Panc1 (cell line): ENCODE measurements around the gene SNX24. TPM values are rescaled to one million over a fixed set of nuclear protein-coding genes. Genes with fewer than 3 reads are reported as not detected.

Experiments used
- ATAC-seq: fragments of 200-7000 bp; cut with Tn5 transposase; 2 replicates; pipeline ENCODE4 v1.9.1; 2020; ENCODE audit warnings: mild to moderate bottlenecking, moderate library complexity
- BruUV-seq: library from RNA; stranded (reverse); fragments of 400-500 nt; replicated peaks from 2 replicates; lab custom pipeline; 2021; lab: Mats Ljungman, UMichigan
- CTCF ChIA-PET: fragments of 300-600 bp; sonication (Branson Sonifier 250); formaldehyde crosslinking; loops from one replicate; lab custom pipeline; 2022; ENCODE audit warnings: antibody characterized with exemption; lab: Charles Lee
- POLR2A ChIA-PET: fragments of 300-600 bp; sonication (Branson Sonifier 250); formaldehyde crosslinking; loops from one replicate; lab custom pipeline; 2022; ENCODE audit warnings: antibody characterized with exemption; lab: Charles Lee
- DNase-seq: peaks from one replicate; pipeline ENCODE4 v3.0.0-alpha.2; 2010; ENCODE audit warnings: low read depth, low spot score
- H3K27ac ChIP-seq: 2 replicates; pipeline ENCODE4 v1.5.1; 2011; ENCODE audit warnings: mild to moderate bottlenecking, low read length, inconsistent platforms
- H3K27me3 ChIP-seq: fragments of 200-500 bp; sonication (Bioruptor generic); 2 replicates; pipeline ENCODE4 v1.6.0; 2014; ENCODE audit warnings: low read length, inconsistent platforms; ENCODE audit not compliant: control insufficient read depth, insufficient read depth
- H3K36me3 ChIP-seq: fragments of 200-500 bp; sonication (Bioruptor generic); 2 replicates; pipeline ENCODE4 v1.5.1; 2014; ENCODE audit warnings: inconsistent platforms, mild to moderate bottlenecking, low read length, moderate library complexity; ENCODE audit not compliant: control insufficient read depth, insufficient read depth
- H3K4me1 ChIP-seq: 2 replicates; pipeline ENCODE4 v1.5.1; 2011; ENCODE audit warnings: inconsistent platforms, mild to moderate bottlenecking, low read length, moderate library complexity; ENCODE audit not compliant: control insufficient read depth, insufficient read depth
- H3K4me3 ChIP-seq, 2 experiments: 2 replicates each; pipeline ENCODE4 v1.5.1; 2011 to 2012; ENCODE audit warnings: low read depth in 2 of 2, low read length in 2 of 2, mild to moderate bottlenecking in 2 of 2, inconsistent platforms in 1 of 2, moderate library complexity in 1 of 2
- H3K9me3 ChIP-seq: fragments of 200-500 bp; sonication (Bioruptor generic); 2 replicates; pipeline ENCODE4 v1.5.1; 2014; ENCODE audit warnings: low read depth, mild to moderate bottlenecking, inconsistent platforms, low read length, moderate library complexity; ENCODE audit not compliant: control insufficient read depth, insufficient read depth
- POLR2AphosphoS5 ChIP-seq: IDR thresholded peaks from 2 replicates; pipeline ENCODE4 v1.6.1; 2012; ENCODE audit warnings: mild to moderate bottlenecking, low read depth, low read length, moderate library complexity
- SIN3A ChIP-seq: IDR thresholded peaks from 2 replicates; pipeline ENCODE4 v1.6.1; 2012; ENCODE audit warnings: low read depth, mild to moderate bottlenecking, low read length, moderate library complexity, borderline replicate concordance; ENCODE audit not compliant: insufficient read depth
- TCF7L2 ChIP-seq: IDR thresholded peaks from 2 replicates; pipeline ENCODE4 v1.6.1; 2011; ENCODE audit warnings: mild to moderate bottlenecking, low read depth, low read length, inconsistent platforms
- in situ Hi-C: cut with HindIII; loops from 2 replicates; pipeline ENCODE4 v1.10.0; 2016; ENCODE audit warnings: low sequenced_read_pairs, low pct_unique_long_range_greater_than_20kb
- intact Hi-C: fragments of 100-400 bp; cut with micrococcal nuclease; formaldehyde crosslinking; loops from one replicate; pipeline ENCODE4 v1.10.0; 2022; ENCODE audit not compliant: unreplicated experiment
- total RNA-seq: library from RNA; stranded (reverse); gene quantifications from one replicate; pipeline ENCODE4 v1.2.1, GENCODE V29; 2021; ENCODE audit not compliant: unreplicated experiment
- TF ChIP-seq, protein P1 (sequence below), 2 experiments: IDR thresholded peaks; 2 replicates each; pipeline ENCODE4 v1.6.1; 2011 to 2012; ENCODE audit warnings: low read depth in 2 of 2, control low read depth in 1 of 2, low read length in 1 of 2, mild to moderate bottlenecking in 1 of 2, moderate library complexity in 1 of 2; ENCODE audit not compliant: insufficient read depth in 1 of 2
- TF ChIP-seq, protein P2 (sequence below): fragments of 450-650 bp; IDR thresholded peaks from 2 replicates; pipeline ENCODE4 v1.5.1; 2017; ENCODE audit warnings: mild to moderate bottlenecking

The SNX24 gene
- total RNA-seq, 1 experiment from 2014 or later = 32.8 TPM

DNA sequence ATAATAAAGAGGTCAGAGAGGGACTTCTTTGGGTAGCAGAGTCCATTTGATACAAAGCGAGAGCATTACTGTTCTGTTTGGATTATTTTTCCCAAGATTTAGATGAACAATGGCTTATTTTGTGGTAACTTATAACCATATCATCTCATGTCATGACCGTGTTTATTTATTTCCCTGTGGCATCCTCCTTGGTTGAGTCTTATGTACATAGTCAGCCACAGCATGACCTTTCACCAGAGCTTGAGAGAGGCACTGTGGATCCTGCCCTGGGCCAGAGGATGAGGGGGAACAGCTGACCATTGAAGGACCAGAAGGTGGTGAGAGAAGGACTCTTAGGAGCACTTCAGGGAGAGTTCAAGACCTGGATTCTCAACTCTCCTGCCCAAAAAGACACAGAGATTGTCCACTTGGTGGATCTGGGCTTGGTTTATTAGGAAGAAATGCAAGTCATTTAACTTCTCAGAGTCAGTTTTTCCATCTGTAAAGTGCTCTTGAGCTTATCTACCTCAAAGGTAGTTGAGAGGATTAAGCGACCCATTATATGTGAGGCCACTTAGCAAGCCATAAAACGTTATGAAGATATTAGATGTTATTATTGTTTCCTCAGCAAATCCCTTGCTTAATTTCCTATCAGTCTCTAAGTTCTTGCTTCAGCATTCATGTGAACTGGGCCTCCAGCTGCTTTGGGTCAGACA lies 139.7 kb downstream of the SNX24 start:
- Histone ChIP-seq H3K27ac (no peak overlapping the region), H3K9me3 (no peaks in the 10 kb centered on the region), H3K27me3 (no peaks in the 10 kb centered on the region), H3K36me3 (no peaks in the 10 kb centered on the region), H3K4me3 (no peak overlapping the region), H3K4me1 (no peaks in the 10 kb centered on the region)
- ATAC-seq (no peak), DNase-seq (no peak)
- intact Hi-C loops (no loop called here), in situ Hi-C loops (no loop called here)
- TF ChIP-seq, protein P1, sequence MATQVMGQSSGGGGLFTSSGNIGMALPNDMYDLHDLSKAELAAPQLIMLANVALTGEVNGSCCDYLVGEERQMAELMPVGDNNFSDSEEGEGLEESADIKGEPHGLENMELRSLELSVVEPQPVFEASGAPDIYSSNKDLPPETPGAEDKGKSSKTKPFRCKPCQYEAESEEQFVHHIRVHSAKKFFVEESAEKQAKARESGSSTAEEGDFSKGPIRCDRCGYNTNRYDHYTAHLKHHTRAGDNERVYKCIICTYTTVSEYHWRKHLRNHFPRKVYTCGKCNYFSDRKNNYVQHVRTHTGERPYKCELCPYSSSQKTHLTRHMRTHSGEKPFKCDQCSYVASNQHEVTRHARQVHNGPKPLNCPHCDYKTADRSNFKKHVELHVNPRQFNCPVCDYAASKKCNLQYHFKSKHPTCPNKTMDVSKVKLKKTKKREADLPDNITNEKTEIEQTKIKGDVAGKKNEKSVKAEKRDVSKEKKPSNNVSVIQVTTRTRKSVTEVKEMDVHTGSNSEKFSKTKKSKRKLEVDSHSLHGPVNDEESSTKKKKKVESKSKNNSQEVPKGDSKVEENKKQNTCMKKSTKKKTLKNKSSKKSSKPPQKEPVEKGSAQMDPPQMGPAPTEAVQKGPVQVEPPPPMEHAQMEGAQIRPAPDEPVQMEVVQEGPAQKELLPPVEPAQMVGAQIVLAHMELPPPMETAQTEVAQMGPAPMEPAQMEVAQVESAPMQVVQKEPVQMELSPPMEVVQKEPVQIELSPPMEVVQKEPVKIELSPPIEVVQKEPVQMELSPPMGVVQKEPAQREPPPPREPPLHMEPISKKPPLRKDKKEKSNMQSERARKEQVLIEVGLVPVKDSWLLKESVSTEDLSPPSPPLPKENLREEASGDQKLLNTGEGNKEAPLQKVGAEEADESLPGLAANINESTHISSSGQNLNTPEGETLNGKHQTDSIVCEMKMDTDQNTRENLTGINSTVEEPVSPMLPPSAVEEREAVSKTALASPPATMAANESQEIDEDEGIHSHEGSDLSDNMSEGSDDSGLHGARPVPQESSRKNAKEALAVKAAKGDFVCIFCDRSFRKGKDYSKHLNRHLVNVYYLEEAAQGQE (IDR thresholded peaks at IDR 0.05; ENCODE audit: insufficient read depth in 1 of 2, low read depth in 2 of 2, low read length in 1 of 2) = no peak
- TF ChIP-seq, protein P2, sequence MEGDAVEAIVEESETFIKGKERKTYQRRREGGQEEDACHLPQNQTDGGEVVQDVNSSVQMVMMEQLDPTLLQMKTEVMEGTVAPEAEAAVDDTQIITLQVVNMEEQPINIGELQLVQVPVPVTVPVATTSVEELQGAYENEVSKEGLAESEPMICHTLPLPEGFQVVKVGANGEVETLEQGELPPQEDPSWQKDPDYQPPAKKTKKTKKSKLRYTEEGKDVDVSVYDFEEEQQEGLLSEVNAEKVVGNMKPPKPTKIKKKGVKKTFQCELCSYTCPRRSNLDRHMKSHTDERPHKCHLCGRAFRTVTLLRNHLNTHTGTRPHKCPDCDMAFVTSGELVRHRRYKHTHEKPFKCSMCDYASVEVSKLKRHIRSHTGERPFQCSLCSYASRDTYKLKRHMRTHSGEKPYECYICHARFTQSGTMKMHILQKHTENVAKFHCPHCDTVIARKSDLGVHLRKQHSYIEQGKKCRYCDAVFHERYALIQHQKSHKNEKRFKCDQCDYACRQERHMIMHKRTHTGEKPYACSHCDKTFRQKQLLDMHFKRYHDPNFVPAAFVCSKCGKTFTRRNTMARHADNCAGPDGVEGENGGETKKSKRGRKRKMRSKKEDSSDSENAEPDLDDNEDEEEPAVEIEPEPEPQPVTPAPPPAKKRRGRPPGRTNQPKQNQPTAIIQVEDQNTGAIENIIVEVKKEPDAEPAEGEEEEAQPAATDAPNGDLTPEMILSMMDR = no peak
- TF ChIP-seq POLR2AphosphoS5 (no peak), SIN3A (no peak), TCF7L2 (no peak)
- BruUV-seq = no TSS peak
- ChIA-PET CTCF (no interaction called here), POLR2A (no interaction called here)

DNA sequence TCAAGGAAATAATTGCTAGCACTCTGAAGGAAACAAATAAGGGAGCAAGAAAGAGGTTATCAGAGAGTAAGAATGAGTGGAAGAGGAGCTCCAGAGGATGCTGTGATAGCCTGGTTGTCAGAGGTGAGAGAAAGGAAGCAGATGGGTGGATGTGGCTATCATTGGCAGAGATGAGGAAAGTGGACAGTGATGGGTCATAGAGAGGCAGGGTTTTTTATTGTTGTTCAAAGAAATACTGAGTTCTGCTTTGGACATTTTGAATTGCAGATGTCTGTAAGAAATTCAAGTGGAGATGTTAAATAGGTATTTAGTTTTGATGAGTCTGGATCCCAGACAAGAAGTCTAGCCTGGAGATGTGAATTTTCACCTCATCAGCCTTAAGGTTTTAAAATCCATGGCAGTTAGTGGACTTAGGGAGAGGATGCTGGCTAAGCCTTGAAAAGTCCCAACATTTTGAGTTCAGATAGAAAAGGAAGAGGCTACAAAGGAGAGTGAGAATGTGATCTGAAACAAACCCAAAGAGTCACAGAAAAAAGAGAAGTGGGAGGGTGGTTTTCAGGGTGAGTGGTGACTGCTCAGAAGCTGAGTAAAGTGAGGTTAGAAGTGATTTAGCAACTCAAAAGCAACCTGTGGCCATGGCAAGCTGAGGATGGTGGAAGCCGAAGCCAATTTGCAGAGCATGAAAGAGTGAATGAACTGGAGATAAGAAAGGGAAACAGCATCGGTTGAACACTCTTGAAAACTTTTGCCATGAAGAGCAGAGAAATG lies 140.7 kb downstream of the SNX24 start:
- TF ChIP-seq, protein P1 (IDR thresholded peaks at IDR 0.05; ENCODE audit: insufficient read depth in 1 of 2, low read depth in 2 of 2, low read length in 1 of 2) = no peak
- TF ChIP-seq POLR2AphosphoS5 (no peak), SIN3A (no peak), TCF7L2 (no peak)
- TF ChIP-seq, protein P2 = no peak
- ChIA-PET CTCF (no interaction called here), POLR2A (no interaction called here)
- Histone ChIP-seq H3K4me1 (no peaks in the 10 kb centered on the region), H3K27ac (no peak overlapping the region), H3K9me3 (no peaks in the 10 kb centered on the region), H3K36me3 (no peaks in the 10 kb centered on the region), H3K27me3 (no peaks in the 10 kb centered on the region), H3K4me3 (no peak overlapping the region)
- in situ Hi-C loops = no loop called here
- DNase-seq = no peak
- intact Hi-C loops = no loop called here
- no TSS peak for BruUV-seq
- no peak for ATAC-seq
